LHCN-M2 (cell line): Measurements from ENCODE around the gene ELL2. TPM values are rescaled to one million over a fixed set of nuclear protein-coding genes. Genes with fewer than 3 reads are reported as not detected.

Experiments
- DNase-seq: peaks from one replicate; pipeline ENCODE4 v3.0.0-alpha.2; 2012; ENCODE audit warnings: low read depth
- total RNA-seq: library from RNA; depleted of rRNA; stranded (reverse); fragments of >200 nt; gene quantifications from 2 replicates; pipeline ENCODE4 v1.2.3, GENCODE V29; 2014

ELL2 gene
- total RNA-seq, 1 experiment from 2014 or later, result 84.1 TPM

DNA sequence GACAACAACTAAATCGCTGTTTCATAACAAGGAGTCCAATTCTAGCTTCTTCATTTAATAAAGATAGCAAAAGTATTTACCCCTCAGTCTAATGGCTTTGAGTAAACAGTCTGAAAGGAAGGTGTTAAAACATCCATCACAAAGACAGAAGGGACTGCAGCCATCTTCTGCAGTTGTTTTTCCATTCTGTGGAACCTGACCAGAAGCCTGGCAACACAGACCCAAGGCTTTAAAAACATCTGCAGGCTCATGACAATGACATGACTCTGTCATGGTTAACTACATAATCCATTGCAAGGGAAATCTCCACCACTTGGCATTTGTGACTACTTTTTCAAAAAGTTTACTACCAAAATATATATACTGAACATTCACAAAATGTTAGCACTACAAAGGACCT is 51.9 kb downstream of the ELL2 start:
- DNase-seq, result no peak

DNA sequence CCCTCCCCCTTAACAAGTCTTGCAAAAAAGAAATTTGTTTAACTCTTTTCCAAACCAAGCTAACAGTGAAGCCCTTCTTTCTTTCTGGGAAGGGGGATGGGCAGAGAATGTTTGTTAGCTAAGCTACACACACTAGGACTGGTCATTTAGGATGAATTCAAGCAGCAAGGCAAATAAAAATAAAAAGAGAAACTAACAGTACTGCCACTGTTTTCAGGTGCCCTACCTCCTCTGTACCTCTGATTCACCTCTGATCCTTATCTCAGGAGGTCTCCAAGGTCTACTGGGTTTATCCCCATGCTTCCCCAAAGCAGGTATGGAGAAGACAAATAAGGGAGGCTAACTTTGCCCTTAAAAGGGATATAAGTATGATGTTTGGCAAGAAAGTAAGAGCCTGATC is 52.9 kb downstream of the ELL2 start:
- DNase-seq, result no peak

DNA sequence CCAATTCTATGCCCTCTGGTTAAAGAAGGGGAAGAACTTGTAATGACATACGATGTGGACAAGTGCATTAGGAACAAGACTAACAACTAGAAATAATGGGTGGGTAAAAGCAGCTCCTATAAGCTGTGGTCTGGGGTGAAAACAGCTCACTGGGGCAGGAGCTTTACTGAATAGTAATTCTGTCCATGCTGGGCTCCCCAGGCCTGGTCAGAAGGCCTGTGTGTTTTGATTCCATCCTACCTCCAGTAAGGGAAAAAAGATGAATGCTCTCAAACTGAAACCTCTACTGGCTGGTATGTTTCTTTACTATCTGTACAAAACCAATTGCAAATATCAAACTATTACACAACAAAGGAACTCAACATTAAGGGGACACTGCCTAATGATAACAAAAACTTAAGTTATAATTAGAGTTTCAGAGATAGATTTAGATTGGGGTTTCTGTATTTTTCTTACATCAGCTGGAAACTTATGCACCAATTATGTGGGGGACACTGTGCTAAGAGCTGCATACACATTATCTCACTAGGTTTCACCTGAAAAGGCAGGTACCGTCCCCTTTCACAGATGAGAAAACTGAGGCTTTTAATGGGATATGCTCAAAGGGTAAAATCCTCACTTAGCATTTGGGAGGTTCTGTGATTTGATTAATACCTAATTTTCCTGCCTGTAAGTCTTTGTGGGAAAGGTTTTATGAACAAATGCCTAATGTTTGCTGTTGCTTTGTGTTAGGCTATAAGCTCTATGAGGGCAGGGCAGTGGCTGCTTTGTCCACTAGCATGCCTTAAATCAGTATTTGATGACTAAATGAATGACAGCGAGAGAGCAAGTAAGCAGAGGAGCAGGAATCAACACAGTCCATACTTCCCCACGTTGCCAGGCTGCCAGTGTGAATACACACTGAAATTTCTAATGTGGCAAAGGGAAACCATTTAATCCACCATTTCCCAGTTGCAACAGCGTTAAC is 53.6 kb downstream of the ELL2 start:
- no peak for DNase-seq

DNA sequence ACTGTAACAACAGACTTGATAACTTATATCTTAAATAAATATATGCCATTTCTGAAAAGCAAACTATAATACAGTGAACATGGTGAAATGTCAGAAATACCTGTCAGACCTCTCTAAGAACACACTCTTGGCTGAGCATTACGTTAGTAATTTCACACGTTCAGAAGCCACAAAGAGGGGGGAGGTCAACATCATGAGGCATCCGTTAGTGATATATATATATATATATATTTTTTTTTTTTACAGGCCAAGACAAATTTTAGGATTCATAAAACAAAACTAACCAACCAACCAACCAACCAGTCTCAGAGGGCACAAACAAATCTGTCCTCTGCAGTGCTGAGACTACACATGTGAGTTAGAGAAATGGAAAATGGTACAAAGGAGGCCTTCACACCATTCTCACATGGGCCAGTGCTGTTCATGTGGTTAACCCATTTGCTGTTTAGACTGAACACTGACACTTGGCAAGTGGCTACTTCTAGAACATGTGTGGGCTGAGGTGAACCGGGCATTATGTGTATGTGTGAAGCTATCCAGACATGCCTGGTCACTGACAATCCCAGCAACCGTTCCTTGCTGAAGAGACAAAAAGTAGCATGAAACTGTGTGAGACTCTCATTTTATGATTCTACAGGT is 54.5 kb downstream of the ELL2 start:
- DNase-seq, result no peak

DNA sequence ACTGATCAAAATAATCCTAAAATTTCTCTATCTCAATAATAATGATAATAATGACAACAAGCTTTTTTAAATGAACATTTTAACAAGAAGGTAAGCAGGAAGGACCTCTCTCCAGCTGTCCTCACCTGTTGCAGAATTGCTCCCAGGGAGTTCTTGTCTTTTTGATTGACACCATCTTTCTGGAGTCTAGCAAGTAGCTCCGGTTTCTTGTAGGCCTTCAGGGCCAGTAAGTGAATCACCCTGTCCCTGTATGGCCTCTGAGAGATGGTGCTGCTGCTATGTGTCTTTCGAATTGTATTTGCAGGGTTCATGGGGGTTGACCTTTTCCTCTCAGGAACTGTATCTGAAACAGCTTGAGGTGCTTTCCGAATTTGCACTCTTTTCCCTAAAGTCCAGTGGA is 55.3 kb downstream of the ELL2 start:
- DNase-seq, result peak; percentile 19

DNA sequence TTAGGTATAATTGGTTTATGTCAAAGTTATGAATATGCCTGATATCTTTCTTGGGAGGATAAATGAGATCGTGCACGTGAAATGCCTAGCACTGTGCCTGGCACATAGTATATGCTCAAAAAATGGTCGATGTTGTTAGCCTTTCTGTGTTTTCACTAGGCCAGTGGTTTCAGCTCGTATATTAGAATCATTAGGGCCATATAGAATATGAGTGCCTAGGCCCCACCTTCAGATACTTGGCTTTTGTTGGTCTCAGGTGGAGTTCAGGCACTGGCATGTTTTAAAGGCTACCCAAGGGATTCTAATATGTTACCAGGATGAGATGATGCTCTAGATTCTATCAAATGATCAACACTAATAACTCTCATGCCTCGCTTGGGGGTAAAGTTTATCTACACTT is 56.8 kb downstream of the ELL2 start:
- DNase-seq, result no peak

DNA sequence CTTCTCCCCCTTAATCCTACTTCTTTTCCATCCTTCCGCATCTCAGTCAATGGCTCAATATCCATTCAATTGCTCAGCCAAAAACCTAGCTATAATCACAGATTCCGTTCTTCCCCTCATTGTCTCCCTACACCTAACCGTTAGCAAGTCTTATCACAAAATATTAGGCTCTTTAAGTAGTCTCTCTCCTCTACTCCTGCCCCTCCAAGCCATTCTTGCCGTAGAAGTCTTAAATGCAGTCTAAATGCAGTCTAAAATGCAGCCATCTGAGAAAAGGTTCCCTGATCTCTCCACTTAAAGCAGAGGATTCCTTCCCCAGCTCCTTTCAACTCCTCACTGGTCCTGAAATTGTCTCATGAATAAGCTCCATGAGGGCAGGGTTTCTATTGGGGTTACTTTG is 57.8 kb downstream of the ELL2 start:
- no peak for DNase-seq

DNA sequence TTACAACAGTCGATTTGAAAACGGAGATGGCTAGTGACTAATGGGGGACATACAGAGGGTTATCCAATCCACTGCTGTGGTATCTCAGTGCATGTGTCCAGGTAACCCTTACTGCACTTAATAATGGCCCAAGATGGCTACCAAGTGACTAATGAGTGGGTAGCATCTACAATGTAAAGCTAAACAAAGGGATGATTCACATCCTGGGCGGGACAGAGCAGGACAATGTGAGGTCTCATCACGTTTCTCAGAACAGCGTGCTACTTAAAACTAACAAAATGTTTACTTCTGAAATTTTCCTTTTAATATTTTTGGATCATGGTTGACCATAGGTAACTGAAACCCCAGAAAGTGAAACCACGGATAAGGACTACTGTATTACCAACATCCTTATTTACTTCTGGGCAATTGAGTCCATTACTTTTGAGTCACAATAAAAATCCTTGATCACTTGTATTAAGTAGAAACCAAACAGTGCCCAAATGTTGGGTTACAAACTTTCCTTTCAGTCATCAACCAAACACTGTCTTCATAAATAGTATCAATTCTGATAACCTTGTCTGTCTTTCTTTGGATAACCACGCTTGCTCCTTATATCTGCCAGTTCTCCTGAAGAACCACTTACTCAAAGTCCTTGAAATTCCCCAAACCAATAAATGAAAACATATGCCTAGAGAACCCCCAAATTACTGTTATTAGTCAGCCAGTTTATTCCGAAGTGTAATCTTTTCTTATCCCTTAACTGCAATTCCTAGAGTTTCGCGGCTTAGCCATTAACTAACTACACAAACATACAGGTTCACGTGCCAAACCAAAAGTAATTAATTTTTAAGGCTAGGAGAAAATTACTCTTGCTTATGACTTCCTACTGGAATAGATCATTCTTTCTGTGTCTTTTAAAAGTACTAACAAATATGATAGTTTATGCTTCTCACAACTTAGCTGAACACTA is 59.7 kb downstream of the ELL2 start:
- DNase-seq, result peak; percentile 86

DNA sequence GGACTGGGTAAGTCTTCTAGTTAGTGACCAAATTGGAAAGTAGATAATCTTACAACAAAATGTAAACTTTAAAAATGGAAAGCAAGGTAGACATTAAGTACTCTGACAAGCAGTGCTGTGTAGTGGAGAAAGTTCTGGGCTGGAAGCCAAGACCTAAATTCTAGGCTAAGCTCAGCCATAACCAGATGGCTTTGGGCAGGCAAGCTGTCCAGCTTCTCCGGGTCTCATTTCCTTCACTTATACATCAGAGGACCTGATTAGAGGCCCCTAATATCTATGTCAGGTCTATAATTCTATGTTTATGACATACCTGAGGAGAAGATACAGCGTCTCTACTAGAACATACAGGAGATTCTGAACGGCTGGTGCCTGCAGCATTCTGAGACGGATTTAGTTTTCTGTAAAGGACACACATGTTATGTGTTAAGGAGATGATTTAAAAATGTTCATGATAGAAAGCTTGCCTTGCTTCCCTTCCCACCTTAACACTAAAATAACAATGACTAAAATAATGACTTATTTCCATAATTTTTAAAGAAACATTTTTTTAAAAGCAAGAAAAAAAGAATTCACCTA is 61.2 kb downstream of the ELL2 start:
- DNase-seq, result peak; percentile 57

DNA sequence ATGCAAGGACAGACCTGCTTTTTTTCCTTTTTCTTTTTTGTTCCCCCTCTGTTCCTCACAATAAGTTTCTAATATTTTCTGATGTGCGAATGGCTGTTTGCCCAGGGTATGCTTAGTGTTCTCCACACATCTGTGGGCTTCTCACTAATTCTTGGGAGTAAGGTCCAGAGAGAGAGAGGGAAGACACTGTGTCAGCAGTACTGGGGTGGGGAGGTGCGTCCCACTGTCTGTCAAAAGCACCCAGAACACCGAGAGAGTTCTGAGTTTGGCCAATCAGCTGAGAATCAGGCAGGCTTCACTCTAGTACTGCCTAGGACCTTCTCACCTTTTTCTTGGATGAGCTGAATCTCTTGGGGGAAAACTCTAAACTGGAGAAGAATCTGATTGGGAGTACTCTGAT is 61.8 kb downstream of the ELL2 start:
- no peak for DNase-seq

DNA sequence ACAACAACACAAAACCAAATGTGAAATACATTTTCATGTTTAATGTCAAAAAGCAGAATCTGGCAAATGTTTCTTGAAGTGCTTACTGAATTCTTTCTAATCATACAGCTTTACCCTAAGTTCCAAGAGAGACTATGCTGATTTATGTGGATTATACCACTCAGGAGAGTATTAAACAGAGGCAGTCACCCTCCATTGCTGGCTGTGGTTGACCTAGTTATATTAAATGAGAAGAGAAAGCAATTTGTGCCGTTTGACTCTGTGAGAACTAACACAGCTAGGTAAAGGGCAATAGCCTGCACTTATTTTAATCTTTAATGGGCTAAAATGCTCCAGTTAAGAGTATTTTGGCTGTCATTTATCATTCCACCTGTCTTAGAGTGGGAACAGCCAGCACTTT is 62.6 kb downstream of the ELL2 start:
- DNase-seq, result no peak

DNA sequence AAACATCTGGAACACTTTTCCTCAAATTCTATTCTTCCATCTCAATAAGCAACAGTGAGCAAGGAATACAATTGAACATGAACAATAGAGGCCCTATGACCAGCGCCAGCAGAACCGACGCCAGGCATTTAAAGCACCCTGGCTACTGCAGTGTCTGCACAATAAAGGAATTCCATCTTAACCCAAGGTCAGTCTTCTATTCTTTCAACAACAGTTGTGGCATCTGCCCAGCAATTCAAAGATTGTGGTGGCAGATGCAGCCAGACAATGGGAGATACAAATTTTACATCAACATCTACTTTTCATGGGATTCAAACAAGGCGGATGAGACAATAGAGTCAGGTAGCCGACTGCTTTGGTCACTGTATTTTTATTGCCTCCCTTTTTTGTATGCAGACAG is 65.9 kb downstream of the ELL2 start:
- DNase-seq, result no peak

DNA sequence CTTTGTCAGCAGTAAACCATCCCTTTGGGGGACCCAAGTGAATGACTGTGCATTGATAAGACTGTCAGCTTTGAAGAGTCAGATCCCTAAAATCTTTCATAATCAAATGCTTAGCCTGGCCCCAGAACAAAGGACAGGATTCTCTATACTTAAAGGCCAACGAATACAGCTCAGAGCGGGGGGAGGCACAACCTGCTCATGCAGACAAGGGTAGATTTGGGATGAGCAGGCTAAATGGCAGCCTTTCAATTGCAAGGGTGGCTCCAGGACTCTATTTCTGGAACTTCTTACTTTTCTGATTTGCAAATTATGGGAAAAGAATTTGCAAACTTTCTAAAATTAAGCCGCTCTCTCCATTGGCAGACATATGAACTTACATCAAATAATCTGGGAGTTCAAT is 66.4 kb downstream of the ELL2 start:
- DNase-seq, result no peak

DNA sequence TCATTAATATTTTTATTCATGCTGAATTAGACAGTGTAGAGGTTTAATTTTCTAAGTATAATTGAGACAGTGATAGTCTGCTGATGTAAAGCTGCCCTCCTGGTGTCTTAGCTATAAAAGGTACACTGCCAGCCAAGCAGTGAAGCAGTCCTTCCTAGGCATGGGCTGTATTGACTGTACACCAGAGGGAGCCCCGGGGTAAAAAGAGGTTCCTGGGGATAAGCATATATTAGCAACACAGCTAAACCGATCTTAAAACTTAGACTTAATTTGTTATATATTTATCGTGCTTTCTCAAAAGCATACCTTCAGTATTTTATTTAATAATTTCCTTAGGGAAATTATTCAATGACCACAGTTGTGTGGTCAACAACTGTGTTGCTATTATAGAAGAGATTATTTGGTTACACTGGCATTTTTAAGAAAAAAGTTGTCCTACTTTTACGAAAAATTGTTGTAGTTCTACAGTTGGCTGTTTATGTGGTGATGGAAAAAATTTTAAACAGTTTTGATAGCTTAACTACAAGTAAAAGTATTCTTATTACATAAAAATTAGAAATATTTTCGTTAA is 68.8 kb downstream of the ELL2 start:
- peak; percentile 48 for DNase-seq

DNA sequence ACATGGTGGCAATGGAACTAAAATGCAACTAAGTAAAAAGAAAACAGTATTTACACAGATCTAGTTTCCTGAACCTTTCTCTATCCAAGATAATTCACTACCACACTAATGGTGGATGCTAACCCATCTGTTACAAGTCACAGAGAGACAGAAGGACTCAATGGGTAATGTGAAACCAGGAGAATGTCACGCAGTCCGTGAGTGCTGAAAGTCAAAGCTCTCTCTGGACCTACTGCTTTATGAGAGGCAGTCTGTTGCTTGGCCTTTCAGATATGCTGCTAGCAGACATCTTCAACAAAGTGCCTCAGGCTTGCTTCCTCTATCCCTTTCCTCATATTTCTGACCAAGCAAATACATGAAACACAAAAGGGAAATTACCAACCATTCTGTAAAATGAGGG is 70.2 kb downstream of the ELL2 start:
- DNase-seq, result no peak

DNA sequence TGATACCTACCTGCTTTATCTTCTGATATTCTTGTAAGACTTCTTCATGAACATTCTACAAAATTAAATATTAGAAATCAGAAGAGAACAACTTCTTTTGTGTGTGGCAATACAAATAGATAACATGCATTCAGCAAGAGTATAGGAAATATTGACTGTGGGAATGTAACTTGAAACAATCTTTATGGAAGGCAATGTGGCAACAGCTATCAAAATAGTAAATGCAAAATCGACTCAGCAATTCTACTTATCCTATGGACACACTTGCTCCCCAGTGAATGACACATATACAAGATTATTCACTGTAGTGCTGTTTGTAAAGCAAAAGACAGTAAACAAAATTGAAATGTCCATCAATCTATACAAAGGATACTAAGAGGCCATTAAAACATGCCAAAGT is 72.6 kb downstream of the ELL2 start:
- DNase-seq, result no peak

DNA sequence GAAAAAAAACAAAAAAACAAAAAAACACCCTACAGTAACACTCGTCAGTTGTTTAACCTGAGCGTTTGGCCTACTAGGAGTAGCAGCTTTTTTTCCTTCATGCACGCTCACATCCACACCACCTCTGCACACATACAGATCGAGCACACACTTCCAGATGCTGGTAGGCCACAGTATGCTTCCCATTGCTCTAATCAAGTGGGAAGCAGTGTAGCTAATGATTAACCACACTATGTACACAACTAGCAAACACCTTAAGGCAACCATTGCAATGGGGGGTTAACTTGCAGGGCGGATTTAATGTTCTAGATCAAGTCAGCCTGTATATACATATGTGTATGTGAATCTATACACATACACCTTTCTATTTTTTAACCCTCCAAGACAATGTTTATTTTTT is 73.7 kb downstream of the ELL2 start:
- DNase-seq, result no peak

DNA sequence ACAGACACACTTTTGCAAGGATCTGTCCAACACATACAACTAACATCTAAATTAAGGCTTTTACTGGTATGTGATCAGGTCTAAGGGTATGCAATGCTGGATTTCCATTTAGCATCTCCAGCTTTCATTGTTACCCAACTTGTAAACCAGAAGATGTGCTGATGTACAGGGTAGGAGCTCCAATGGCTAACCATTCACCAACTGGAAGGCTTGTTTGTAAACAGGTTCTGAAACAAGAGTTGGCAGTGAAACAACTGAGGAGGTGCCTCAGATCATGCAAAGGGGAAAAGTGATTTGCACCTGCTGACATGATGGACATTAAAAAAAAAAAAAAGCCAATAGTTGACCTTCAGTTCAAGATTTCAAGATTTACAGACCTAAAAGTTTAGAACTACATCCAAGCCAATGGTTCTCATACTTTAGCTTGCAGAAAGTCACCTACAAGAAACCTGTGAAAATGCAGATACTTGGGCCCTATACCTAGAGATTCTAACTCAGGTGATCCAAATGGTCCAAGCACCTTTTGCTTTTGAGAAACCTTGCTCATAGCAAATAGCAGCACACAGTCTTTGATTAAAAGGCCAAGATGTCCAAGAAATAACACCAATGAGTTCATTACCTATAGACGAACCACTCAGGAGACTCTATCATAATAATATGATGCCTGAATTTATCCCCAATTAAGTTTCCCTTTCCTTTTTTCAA is 75.2 kb downstream of the ELL2 start:
- no peak for DNase-seq

DNA sequence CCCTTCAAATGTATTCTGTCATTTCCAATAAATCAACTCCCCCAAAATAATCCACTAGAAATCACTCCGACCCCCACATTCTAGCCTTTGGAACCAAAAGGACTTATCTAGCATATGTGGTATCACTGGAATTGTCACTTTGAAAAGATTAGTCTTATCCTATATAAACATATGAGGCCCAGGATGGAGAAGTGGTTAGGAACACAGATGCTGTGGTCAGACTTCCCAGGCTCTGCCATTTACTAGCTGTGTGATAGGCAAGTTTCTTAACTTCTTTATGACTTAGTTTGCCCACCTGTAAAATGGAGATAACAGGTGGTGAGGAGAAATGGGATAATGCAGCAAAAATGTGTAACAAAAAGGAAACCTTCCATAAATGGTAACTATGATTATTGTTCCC is 77.1 kb downstream of the ELL2 start:
- no peak for DNase-seq

DNA sequence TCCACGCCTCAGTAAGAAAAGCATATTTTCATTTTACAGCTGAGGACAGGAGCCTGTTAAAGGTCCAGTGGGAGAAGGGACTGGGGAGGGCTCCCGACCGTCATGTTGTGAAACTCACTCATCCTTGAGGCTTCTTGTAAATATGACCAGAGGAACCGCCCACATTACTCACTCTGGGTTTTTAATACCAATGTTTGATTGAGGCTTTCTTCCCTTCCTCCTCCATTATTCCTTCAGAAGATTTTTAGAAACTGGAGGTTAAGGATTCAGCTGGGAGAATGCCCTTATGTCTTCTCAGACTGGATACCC is 77.7 kb downstream of the ELL2 start:
- DNase-seq, result peak; percentile 50
